RKO (cell line): Measurements from ENCODE around the gene ELMO2.
A peak's percentile ranks its signal among the peaks of the same experiment; 100 is the strongest.

Source experiments
- DNase-seq: peaks from one replicate; pipeline ENCODE4 v3.0.0-alpha.2; 2016; ENCODE audit warnings: low spot score

ELMO2 gene

GRCh38 chr20:46366826-46367225, 39.6 kb downstream of the ELMO2 start:
- no peak for DNase-seq

GRCh38 chr20:46365487-46366220, 40.8 kb downstream of the ELMO2 start:
- DNase-seq = no peak

- DNase-seq = no peak
These were observed 41.5 kb downstream of the ELMO2 start for GRCh38 chr20:46364670-46365486.

GRCh38 chr20:46363874-46364669, 42.3 kb downstream of the ELMO2 start:
- peak; percentile 92 for DNase-seq

GRCh38 chr20:46362921-46363867, 43.2 kb downstream of the ELMO2 start:
- DNase-seq = no peak

- no peak for DNase-seq
These were observed 44.6 kb downstream of the ELMO2 start for GRCh38 chr20:46361811-46362210.

- no peak for DNase-seq
These were observed 45.0 kb downstream of the ELMO2 start for GRCh38 chr20:46361381-46361780.

- no peak for DNase-seq
These were observed 47.1 kb downstream of the ELMO2 start for GRCh38 chr20:46359233-46359751.

GRCh38 chr20:46358346-46359058, 47.9 kb downstream of the ELMO2 start:
- no peak for DNase-seq

- no peak for DNase-seq
These were observed 49.3 kb downstream of the ELMO2 start for GRCh38 chr20:46357030-46357514.

GRCh38 chr20:46356195-46357029, 50.0 kb downstream of the ELMO2 start:
- DNase-seq = no peak

- DNase-seq = no peak
These were observed 50.6 kb downstream of the ELMO2 start for GRCh38 chr20:46355778-46356177.

GRCh38 chr20:46354920-46355654, 51.3 kb downstream of the ELMO2 start:
- no peak for DNase-seq

- DNase-seq = no peak
These were observed 52.2 kb downstream of the ELMO2 start for GRCh38 chr20:46354207-46354555.

- DNase-seq = no peak
These were observed 52.8 kb downstream of the ELMO2 start for GRCh38 chr20:46353500-46354206.

GRCh38 chr20:46352370-46352938, 54.0 kb downstream of the ELMO2 start:
- DNase-seq = no peak

- no peak for DNase-seq
These were observed 54.9 kb downstream of the ELMO2 start for GRCh38 chr20:46351357-46352058.
